K562 (cell line): Measurements from ENCODE around the gene CORO2A. TPM values are rescaled to one million over a fixed set of nuclear protein-coding genes. Genes with fewer than 3 reads are reported as not detected.

ENCODE experiments used
- ATAC-seq: fragments of 200-7000 bp; cut with Tn5 transposase; 3 replicates; pipeline ENCODE4 v1.9.1; 2020; ENCODE audit warnings: moderate library complexity
- BruUV-seq: library from RNA; stranded (reverse); fragments of 400-500 nt; replicated peaks from 2 replicates; lab custom pipeline; 2021; lab: Mats Ljungman, UMichigan
- CTCF ChIA-PET: fragments of 300-600 bp; formaldehyde crosslinking; extraction: SDS; loops from one replicate; lab custom pipeline; 2021; ENCODE audit warnings: low intra/inter-chr PET ratio; lab: Yijun Ruan, JAX
- POLR2A ChIA-PET: fragments of 300-600, 350-650 bp; sonication (Branson Sonifier 250); formaldehyde crosslinking; extraction: SDS; loops from one replicate; lab custom pipeline; 2021; ENCODE audit warnings: antibody characterized with exemption, inconsistent platforms; lab: Yijun Ruan, JAX
- DNase-seq, 4 experiments: peaks; one replicate each; pipeline versions ENCODE4 v3.0.0 to v3.0.0-alpha.2; 2011 to 2018; ENCODE audit warnings: low spot score in 3 of 4, mixed read lengths in 3 of 4; ENCODE audit errors: extremely low read depth in 1 of 4
- FAIRE-seq: peaks from 2 replicates; lab custom pipeline; 2011; peaks lifted over from hg19 to GRCh38; lab: Jason Lieb, UNC
- H2AFZ ChIP-seq: 2 replicates; pipeline ENCODE4 v1.6.0; 2011; ENCODE audit warnings: low read depth, low read length, control low read depth, inconsistent platforms
- H3K27ac ChIP-seq: fragments of 200-600 bp; 3 replicates; pipeline ENCODE4 v1.8.0; 2011; ENCODE audit warnings: low read depth, mild to moderate bottlenecking, control low read depth, inconsistent platforms, low read length, moderate library complexity, mixed read lengths; ENCODE audit errors: extremely low read depth
- H3K27me3 ChIP-seq, 2 experiments: fragments of 300-600 bp in 1 of 2; 2 replicates in 1 of 2; 3 replicates in 1 of 2; pipeline versions ENCODE4 v1.6.0 to v1.8.0; 2011; ENCODE audit warnings: inconsistent platforms in 2 of 2, low read length in 2 of 2, mild to moderate bottlenecking in 1 of 2, mixed read lengths in 1 of 2, moderate library complexity in 1 of 2; ENCODE audit not compliant: control insufficient read depth in 2 of 2, insufficient read depth in 2 of 2
- H3K36me3 ChIP-seq: fragments of 300-600 bp; 3 replicates; pipeline ENCODE4 v1.8.0; 2011; ENCODE audit warnings: mild to moderate bottlenecking, low read length, inconsistent platforms; ENCODE audit not compliant: control insufficient read depth, insufficient read depth
- H3K4me1 ChIP-seq, 2 experiments: fragments of 200-600 bp in 1 of 2; replicated peaks in 1 of 2; 2 replicates in 1 of 2; 3 replicates in 1 of 2; pipeline versions ENCODE4 v1.5.1 to v1.8.0; 2011; ENCODE audit warnings: inconsistent platforms in 2 of 2, low read length in 2 of 2, mild to moderate bottlenecking in 1 of 2, mixed read lengths in 1 of 2, moderate library complexity in 1 of 2; ENCODE audit not compliant: control insufficient read depth in 2 of 2, insufficient read depth in 2 of 2
- H3K4me2 ChIP-seq: 2 replicates; pipeline ENCODE4 v1.6.1; 2011; ENCODE audit warnings: low read length, control low read depth, inconsistent platforms, mixed read lengths; ENCODE audit not compliant: insufficient read depth
- H3K4me3 ChIP-seq: fragments of 200-600 bp; sonication (generic), shearing (Covaris generic); 2 replicates; pipeline ENCODE4 v1.5.1; 2016; ENCODE audit warnings: control low read depth, inconsistent platforms
- H3K79me2 ChIP-seq: fragments of 200-600 bp; 3 replicates; pipeline ENCODE4 v1.8.0; 2011; ENCODE audit warnings: low read length, inconsistent platforms; ENCODE audit not compliant: control insufficient read depth, insufficient read depth
- H3K9ac ChIP-seq, 2 experiments: 2 replicates each; pipeline versions ENCODE4 v1.6.0 to v1.6.1; 2011; ENCODE audit warnings: low read depth in 2 of 2, low read length in 2 of 2, control low read depth in 1 of 2, inconsistent platforms in 1 of 2, mild to moderate bottlenecking in 1 of 2, mixed read lengths in 1 of 2; ENCODE audit not compliant: insufficient read depth in 1 of 2
- H3K9me1 ChIP-seq: one replicate; pipeline ENCODE4 v1.6.0; 2011; ENCODE audit warnings: inconsistent platforms, mild to moderate bottlenecking, low read length, moderate library complexity; ENCODE audit not compliant: control insufficient read depth, insufficient read depth
- H3K9me3 ChIP-seq: replicated peaks from 2 replicates; pipeline ENCODE4 v1.5.1; 2011; ENCODE audit warnings: low read depth, low read length, inconsistent platforms; ENCODE audit not compliant: control insufficient read depth, insufficient read depth
- H4K20me1 ChIP-seq: replicated peaks from 2 replicates; pipeline ENCODE4 v1.6.1; 2011; ENCODE audit warnings: low read length, inconsistent platforms, mixed read lengths; ENCODE audit not compliant: control insufficient read depth, insufficient read depth
- ELF4 ChIP-seq: fragments of 450-650 bp; formaldehyde crosslinking; IDR thresholded peaks from 2 replicates; pipeline ENCODE4 v1.4.0; 2022; ENCODE audit warnings: missing genetic modification characterization
- EP400 ChIP-seq: fragments of 450-650 bp; IDR thresholded peaks from 2 replicates; pipeline ENCODE4 v1.6.1; 2017; ENCODE audit warnings: antibody characterized with exemption, mild to moderate bottlenecking, moderate library complexity
- FIP1L1 ChIP-seq: fragments of 200-400 bp; formaldehyde crosslinking; IDR thresholded peaks from 2 replicates; pipeline ENCODE4 v1.6.1; 2018; ENCODE audit warnings: mild to moderate bottlenecking, low read depth, low read length; ENCODE audit not compliant: poor library complexity, severe bottlenecking
- FOXJ2 ChIP-seq: fragments of 200-800 bp; sonication (Bioruptor generic); IDR thresholded peaks from 2 replicates; pipeline ENCODE4 v1.6.1; 2016; ENCODE audit warnings: missing genetic modification characterization, missing compliant biosample characterization
- HIVEP1 ChIP-seq: fragments of 250-450 bp; sonication (Bioruptor Pico); IDR thresholded peaks from 2 replicates; pipeline ENCODE4 v1.4.0; 2020; ENCODE audit warnings: mild to moderate bottlenecking
- KDM2B ChIP-seq: fragments of 250-450 bp; sonication (Bioruptor Pico); IDR thresholded peaks from 2 replicates; pipeline ENCODE4 v1.8.0; 2021; ENCODE audit warnings: mild to moderate bottlenecking, moderate library complexity
- KLF1 ChIP-seq: fragments of 450-650 bp; IDR thresholded peaks from 2 replicates; pipeline ENCODE4 v1.6.1; 2016; ENCODE audit warnings: missing genetic modification characterization, missing compliant biosample characterization
- NFE2 ChIP-seq: IDR thresholded peaks from 2 replicates; pipeline ENCODE4 v1.6.1; 2014; ENCODE audit warnings: antibody characterized with exemption, low read depth
- RBM39 ChIP-seq: fragments of 200-400 bp; formaldehyde crosslinking; optimal IDR thresholded peaks from 2 replicates; pipeline ENCODE3; 2018; ENCODE audit warnings: low read depth, low read length
- RFX5 ChIP-seq: IDR thresholded peaks from 2 replicates; pipeline ENCODE4 v1.6.1; 2011; ENCODE audit warnings: low read depth, mild to moderate bottlenecking, improper control_type of control experiment, low read length
- WHSC1 ChIP-seq: IDR thresholded peaks from one replicate; pipeline ENCODE4 v1.6.1; 2012; ENCODE audit warnings: low read length, control low read depth, inconsistent platforms
- WGBS: fragments of 100-300 bp; shearing (Covaris generic); methylation state at CpG from one replicate; pipeline ENCODE4 v1.1.6; 2016; ENCODE audit warnings: low coverage, mixed read lengths; ENCODE audit not compliant: insufficient coverage; ENCODE audit errors: missing lambda C conversion rate; 5-methylcytosine and 5-hydroxymethylcytosine counted together
- in situ Hi-C: fragments of 300-500 bp; cut with MboI; formaldehyde crosslinking; loops from 4 replicates; pipeline ENCODE4 v1.15.0; 2018; ENCODE audit warnings: inconsistent platforms, mixed read lengths
- intact Hi-C: fragments of 100-400 bp; cut with micrococcal nuclease; formaldehyde crosslinking; loops from 2 replicates; pipeline ENCODE4 v1.14.2; 2022
- polyA plus RNA-seq, 8 experiments: library from polyadenylated mRNA; depleted of rRNA in 4 of 8; stranded (reverse) in 5 of 8; unstranded in 3 of 8; fragments of >200 nt; fragmentation: Nextera tagmentation in 2 of 8; fragmentation: Illumina TruSeq in 1 of 8; extraction: Ambion mirVana in 2 of 8; extraction: Trizol in 1 of 8; gene quantifications; 2 replicates each; pipeline versions ENCODE4 v1.2.1 to v1.2.3, GENCODE V29; 2011 to 2014; ENCODE audit warnings: inconsistent platforms in 1 of 8, missing spikeins in 1 of 8
- total RNA-seq, 7 experiments: library from RNA; depleted of rRNA in 6 of 7; stranded (reverse); fragments of >200 nt in 6 of 7; fragmentation: Illumina TruSeq in 2 of 7; extraction: Trizol in 2 of 7; gene quantifications; 2 replicates each; pipeline versions ENCODE4 v1.2.1 to v1.2.3, GENCODE V29; 2011 to 2021; ENCODE audit warnings: low replicate concordance in 1 of 7
- TF ChIP-seq, protein P1 (sequence below): IDR thresholded peaks from 2 replicates; pipeline ENCODE4 v1.6.1; 2014; ENCODE audit warnings: antibody characterized with exemption
- TF ChIP-seq, protein P2 (sequence below), 3 experiments: fragments of 200-800 bp in 1 of 3; sonication (Bioruptor generic) in 1 of 3; sonication (generic) in 1 of 3; formaldehyde crosslinking in 1 of 3; IDR thresholded peaks; 2 replicates each; pipeline versions ENCODE4 v1.6.1 to v1.8.0; 2016 to 2022; ENCODE audit warnings: mild to moderate bottlenecking in 2 of 3, missing compliant biosample characterization in 2 of 3, missing genetic modification characterization in 2 of 3, missing genetic modification reagents in 1 of 3
- TF ChIP-seq, protein P3 (sequence below): fragments of 250-450 bp; sonication (Bioruptor Pico); IDR thresholded peaks from 2 replicates; pipeline ENCODE4 v1.8.0; 2022; ENCODE audit warnings: inconsistent platforms, mild to moderate bottlenecking, moderate library complexity, borderline replicate concordance

CORO2A gene
- total and polyA plus RNA-seq, 9 of the 15 experiments (the other 6 are each of a cell fraction or from before 2014, with no cell fraction given) = 9.5 to 26.6 (median 18.0) TPM

- Histone ChIP-seq H3K4me2 (no peak overlapping the region), H3K36me3 (peaks cover 22% of the 10 kb centered on the region; the same call in 2 of the 3 replicates), H3K79me2 (no peaks in the 10 kb centered on the region), H3K4me1 (peaks cover 4 to 6% of the 10 kb centered on the region in 2 experiments; a peak in 3 of 5 replicates), H3K27me3 (no peaks in the 10 kb centered on the region), H3K4me3 (no peak overlapping the region), H2AFZ (no peak overlapping the region), H3K9me3 (no peaks in the 10 kb centered on the region), H3K27ac (no peak overlapping the region), H3K9me1 (no peaks in the 10 kb centered on the region), H3K9ac (no peak overlapping the region), H4K20me1 (no peaks in the 10 kb centered on the region)
- FAIRE-seq (no peak), DNase-seq (no peak), ATAC-seq (no peak)
- 77% methylated on average over 7 of the region's 7 CpGs for WGBS
- ChIA-PET CTCF (no interaction called here), POLR2A (no interaction called here)
- BruUV-seq = no TSS peak
- in situ Hi-C loops = no loop called here
- intact Hi-C loops = no loop called here
- TF ChIP-seq ELF4 (CRISPR knock-in tag) (no peak), FIP1L1 (no peak), WHSC1 (no peak), KLF1 (tag) (no peak), RBM39 (no peak), KDM2B (no peak), EP400 (no peak), FOXJ2 (tag) (no peak), RFX5 (no peak), NFE2 (no peak), HIVEP1 (CRISPR knock-in tag) (no peak)
- TF ChIP-seq, protein P1, sequence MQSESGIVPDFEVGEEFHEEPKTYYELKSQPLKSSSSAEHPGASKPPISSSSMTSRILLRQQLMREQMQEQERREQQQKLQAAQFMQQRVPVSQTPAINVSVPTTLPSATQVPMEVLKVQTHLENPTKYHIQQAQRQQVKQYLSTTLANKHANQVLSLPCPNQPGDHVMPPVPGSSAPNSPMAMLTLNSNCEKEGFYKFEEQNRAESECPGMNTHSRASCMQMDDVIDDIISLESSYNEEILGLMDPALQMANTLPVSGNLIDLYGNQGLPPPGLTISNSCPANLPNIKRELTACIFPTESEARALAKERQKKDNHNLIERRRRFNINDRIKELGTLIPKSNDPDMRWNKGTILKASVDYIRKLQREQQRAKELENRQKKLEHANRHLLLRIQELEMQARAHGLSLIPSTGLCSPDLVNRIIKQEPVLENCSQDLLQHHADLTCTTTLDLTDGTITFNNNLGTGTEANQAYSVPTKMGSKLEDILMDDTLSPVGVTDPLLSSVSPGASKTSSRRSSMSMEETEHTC = no peak
- TF ChIP-seq, protein P2, sequence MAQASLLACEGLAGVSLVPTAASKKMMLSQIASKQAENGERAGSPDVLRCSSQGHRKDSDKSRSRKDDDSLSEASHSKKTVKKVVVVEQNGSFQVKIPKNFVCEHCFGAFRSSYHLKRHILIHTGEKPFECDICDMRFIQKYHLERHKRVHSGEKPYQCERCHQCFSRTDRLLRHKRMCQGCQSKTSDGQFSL (CRISPR knock-in tag; IDR thresholded peaks at IDR 0.05) = no peak
- TF ChIP-seq, protein P2 (tag; IDR thresholded peaks at IDR 0.05) = no peak
- TF ChIP-seq, protein P3, sequence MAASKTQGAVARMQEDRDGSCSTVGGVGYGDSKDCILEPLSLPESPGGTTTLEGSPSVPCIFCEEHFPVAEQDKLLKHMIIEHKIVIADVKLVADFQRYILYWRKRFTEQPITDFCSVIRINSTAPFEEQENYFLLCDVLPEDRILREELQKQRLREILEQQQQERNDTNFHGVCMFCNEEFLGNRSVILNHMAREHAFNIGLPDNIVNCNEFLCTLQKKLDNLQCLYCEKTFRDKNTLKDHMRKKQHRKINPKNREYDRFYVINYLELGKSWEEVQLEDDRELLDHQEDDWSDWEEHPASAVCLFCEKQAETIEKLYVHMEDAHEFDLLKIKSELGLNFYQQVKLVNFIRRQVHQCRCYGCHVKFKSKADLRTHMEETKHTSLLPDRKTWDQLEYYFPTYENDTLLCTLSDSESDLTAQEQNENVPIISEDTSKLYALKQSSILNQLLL (CRISPR knock-in tag) = no peak
These were observed 26.9 kb upstream of the CORO2A start for GRCh38 chr9:98219364-98219716.
